HepG2 (cell line): ENCODE measurements around the gene ARHGAP45. TPM values are rescaled to one million over a fixed set of nuclear protein-coding genes. Genes with fewer than 3 reads are reported as not detected.

ENCODE experiments used
- ATAC-seq: fragments of 200-7000 bp; cut with Tn5 transposase; 3 replicates; pipeline ENCODE4 v1.9.1; 2020; ENCODE audit warnings: mild to moderate bottlenecking, moderate library complexity
- BruUV-seq: library from RNA; stranded (reverse); fragments of 400-500 nt; replicated peaks from 2 replicates; lab custom pipeline; 2021; lab: Mats Ljungman, UMichigan
- CTCF ChIA-PET: fragments of 300-600 bp; formaldehyde crosslinking; extraction: SDS; loops from one replicate; lab custom pipeline; 2021; ENCODE audit warnings: low total read pairs, inconsistent platforms, low intra/inter-chr PET ratio; lab: Yijun Ruan, JAX
- POLR2A ChIA-PET: fragments of 350-600 bp; sonication (Branson Sonifier 250); formaldehyde crosslinking; loops from one replicate; lab custom pipeline; 2020; ENCODE audit warnings: antibody characterized with exemption, inconsistent platforms; lab: Yijun Ruan, JAX
- DNase-seq: peaks from one replicate; pipeline ENCODE4 v3.0.0-alpha.2; 2015; ENCODE audit warnings: low spot score
- FAIRE-seq: peaks from 3 replicates; lab custom pipeline; 2011; peaks lifted over from hg19 to GRCh38; lab: Jason Lieb, UNC
- H2AFZ ChIP-seq: one replicate; pipeline ENCODE4 v1.6.1; 2011; ENCODE audit warnings: low read length, inconsistent platforms
- H3K27ac ChIP-seq: fragments of 300-600 bp; 3 replicates; pipeline ENCODE4 v1.8.0; 2011; ENCODE audit warnings: mixed run types, mild to moderate bottlenecking, mixed read lengths, low read length, inconsistent platforms; ENCODE audit not compliant: insufficient read depth; ENCODE audit errors: extremely low read length
- H3K27me3 ChIP-seq, 2 experiments: fragments of 200-600 bp in 1 of 2; 2 replicates in 1 of 2; 3 replicates in 1 of 2; pipeline versions ENCODE4 v1.6.0 to v1.8.0; 2011; ENCODE audit warnings: low read length in 2 of 2, mild to moderate bottlenecking in 2 of 2, moderate library complexity in 2 of 2, inconsistent platforms in 1 of 2; ENCODE audit not compliant: insufficient read depth in 2 of 2, control insufficient read depth in 1 of 2
- H3K36me3 ChIP-seq, 2 experiments: fragments of 200-600 bp in 1 of 2; replicated peaks in 1 of 2; 2 replicates in 1 of 2; 3 replicates in 1 of 2; pipeline versions ENCODE4 v1.5.1 to v1.8.0; 2011; ENCODE audit warnings: low read length in 2 of 2, inconsistent platforms in 1 of 2; ENCODE audit not compliant: insufficient read depth in 2 of 2, control insufficient read depth in 1 of 2
- H3K4me1 ChIP-seq: 2 replicates; pipeline ENCODE4 v1.5.1; 2012; ENCODE audit warnings: low read length, inconsistent platforms; ENCODE audit not compliant: insufficient read depth
- H3K4me2 ChIP-seq: 2 replicates; pipeline ENCODE4 v1.6.0; 2011; ENCODE audit warnings: low read depth, low read length, inconsistent platforms
- H3K4me3 ChIP-seq, 3 experiments: fragments of 200-600 bp in 1 of 3; sonication (generic), shearing (Covaris generic) in 1 of 3; replicated peaks in 1 of 3; 2 replicates each; pipeline ENCODE4 v1.5.1; 2011 to 2016; ENCODE audit warnings: low read length in 3 of 3, inconsistent platforms in 2 of 3, low read depth in 2 of 3, mild to moderate bottlenecking in 2 of 3, control low read depth in 1 of 3, mixed read lengths in 1 of 3; ENCODE audit not compliant: insufficient read depth in 1 of 3
- H3K79me2 ChIP-seq: one replicate; pipeline ENCODE4 v1.6.1; 2011; ENCODE audit warnings: low read length, inconsistent platforms; ENCODE audit not compliant: insufficient read depth
- H3K9ac ChIP-seq: 2 replicates; pipeline ENCODE4 v1.6.0; 2011; ENCODE audit warnings: mild to moderate bottlenecking, low read depth, low read length, inconsistent platforms; ENCODE audit not compliant: insufficient read depth
- H3K9me3 ChIP-seq: 2 replicates; pipeline ENCODE4 v1.5.1; 2012; ENCODE audit warnings: mild to moderate bottlenecking, low read length
- H4K20me1 ChIP-seq: 2 replicates; pipeline ENCODE4 v1.6.0; 2011; ENCODE audit warnings: inconsistent platforms, mild to moderate bottlenecking, low read length, moderate library complexity; ENCODE audit not compliant: insufficient read depth
- DRAP1 ChIP-seq: IDR thresholded peaks from 2 replicates; pipeline ENCODE4 v1.6.1; 2016; ENCODE audit warnings: missing genetic modification reagents, missing compliant biosample characterization
- NR2F6 ChIP-seq, 2 experiments: IDR thresholded peaks; 2 replicates each; pipeline ENCODE4 v1.6.1; 2016; ENCODE audit warnings: antibody characterized with exemption in 1 of 2, mild to moderate bottlenecking in 1 of 2
- RBFOX2 ChIP-seq: fragments of 200-400 bp; formaldehyde crosslinking; IDR thresholded peaks from 2 replicates; pipeline ENCODE4 v1.6.1; 2017; ENCODE audit warnings: low read depth, mild to moderate bottlenecking, low read length
- SMYD3 ChIP-seq: sonication (generic); formaldehyde crosslinking; IDR thresholded peaks from 2 replicates; pipeline ENCODE4 v1.8.1; 2023; ENCODE audit warnings: mild to moderate bottlenecking, missing genetic modification reagents
- ZNF276 ChIP-seq: sonication (generic); formaldehyde crosslinking; IDR thresholded peaks from 2 replicates; pipeline ENCODE4 v1.4.0; 2020; ENCODE audit warnings: mild to moderate bottlenecking, low read depth, missing genetic modification reagents
- ZNF614 ChIP-seq: IDR thresholded peaks from 2 replicates; pipeline ENCODE4 v1.6.1; 2018; ENCODE audit warnings: missing biosample characterization, missing genetic modification reagents, inconsistent platforms, borderline replicate concordance
- WGBS: methylation state at CpG from one replicate; pipeline ENCODE4 v1.1.6; 2017; ENCODE audit warnings: low lambda C conversion rate; 5-methylcytosine and 5-hydroxymethylcytosine counted together
- in situ Hi-C: cut with HindIII; loops from 2 replicates; pipeline ENCODE4 v1.10.0; 2017; ENCODE audit warnings: low pct_unique_long_range_greater_than_20kb; ENCODE audit not compliant: extremely low pct_ligation_motif_present
- intact Hi-C: fragments of 100-400 bp; cut with micrococcal nuclease; formaldehyde crosslinking; loops from one replicate; pipeline ENCODE4 v1.10.0; 2022; ENCODE audit not compliant: unreplicated experiment
- polyA plus RNA-seq, 8 experiments: library from polyadenylated mRNA; depleted of rRNA in 3 of 8; stranded (reverse) in 7 of 8; unstranded in 1 of 8; fragments of >200 nt; fragmentation: Illumina TruSeq in 4 of 8; extraction: Trizol in 4 of 8; gene quantifications; 2 replicates each; pipeline versions ENCODE4 v1.2.1 to v1.2.3, GENCODE V29; 2011 to 2016; ENCODE audit warnings: low read depth in 4 of 8, missing spikeins in 1 of 8, mixed read lengths in 1 of 8; ENCODE audit not compliant: insufficient read depth in 1 of 8
- total RNA-seq, 5 experiments: library from RNA; depleted of rRNA; stranded (reverse); fragments of >200 nt; fragmentation: Illumina TruSeq; extraction: Trizol; gene quantifications; 2 replicates each; pipeline ENCODE4 v1.2.3, GENCODE V29; 2016; ENCODE audit warnings: low read depth in 1 of 5

The ARHGAP45 gene
- total and polyA plus RNA-seq, 2 of the 13 experiments (the other 11 are each of a cell fraction or from before 2014, with no cell fraction given), result 0.84 to 32.0 TPM

- Histone ChIP-seq H3K9me3 (no peaks in the 10 kb centered on the region), H3K4me3 (no peak overlapping the region), H3K36me3 (peaks cover 12 to 37% of the 10 kb centered on the region in 2 experiments; a peak in 4 of 5 replicates), H2AFZ (no peak overlapping the region), H3K27me3 (no peaks in the 10 kb centered on the region; a peak in 1 of 5 replicates), H3K27ac (no peak overlapping the region), H3K79me2 (no peaks in the 10 kb centered on the region), H4K20me1 (no peaks in the 10 kb centered on the region), H3K4me2 (no peak overlapping the region), H3K4me1 (peaks cover 21% of the 10 kb centered on the region), H3K9ac (no peak overlapping the region)
- DNase-seq (no peak), ATAC-seq (no peak), FAIRE-seq (no peak)
- BruUV-seq, result no TSS peak
- POLR2A ChIA-PET, result no interaction called here
- intact Hi-C loops (loop anchor here (10.0 kb wide), 1 partner anchor 50 kb away; the partner anchor contains the start of gene GPX4), in situ Hi-C loops (no loop called here)
- CTCF ChIA-PET, result no interaction called here
- WGBS, result 94% methylated on average over 10 of the region's 14 CpGs
- peak; percentile 21; the same call in 1 of the 2 replicates for TF ChIP-seq RBFOX2
- no peak for TF ChIP-seq DRAP1 (CRISPR knock-in tag)
These were observed 11.9 kb upstream of the ARHGAP45 start for GRCh38 chr19:1055028-1055425.

- H3K36me3 ChIP-seq, result peaks cover 12 to 37% of the 10 kb centered on the region in 2 experiments; a peak in 4 of 5 replicates
- no peak overlapping the region for H3K4me2 ChIP-seq
- in situ Hi-C loops, result no loop called here
- ATAC-seq, result no peak
- BruUV-seq, result no TSS peak
- ChIA-PET POLR2A (no interaction called here), CTCF (no interaction called here)
- no peak overlapping the region for H3K4me3 ChIP-seq
- FAIRE-seq, result no peak
- intact Hi-C loops, result loop anchor here (10.0 kb wide), 1 partner anchor 49 kb away; the partner anchor contains the start of gene GPX4
- DNase-seq, result no peak
- no peaks in the 10 kb centered on the region for H3K9me3 ChIP-seq
- TF ChIP-seq ZNF276 (CRISPR knock-in tag) (no peak), NR2F6 (IDR thresholded peaks at IDR 0.05) (peak; percentile 28; the same call in 1 of the 2 replicates), NR2F6 (CRISPR knock-in tag; IDR thresholded peaks at IDR 0.05) (no peak), RBFOX2 (0 out of 2 replicates have a peak, but pooled peaks have one; percentile 6), ZNF614 (CRISPR knock-in tag) (no peak), SMYD3 (CRISPR knock-in tag) (no peak)
- no peaks in the 10 kb centered on the region for H4K20me1 ChIP-seq
- WGBS, result 92% methylated on average over 12 of the region's 20 CpGs
- no peaks in the 10 kb centered on the region for H3K79me2 ChIP-seq
- H3K27ac ChIP-seq, result no peak overlapping the region
- H3K27me3 ChIP-seq, result no peaks in the 10 kb centered on the region; a peak in 1 of 5 replicates
- H3K9ac ChIP-seq, result no peak overlapping the region
- no peak overlapping the region for H2AFZ ChIP-seq
- H3K4me1 ChIP-seq, result peaks cover 11% of the 10 kb centered on the region
These were observed 10.9 kb upstream of the ARHGAP45 start for GRCh38 chr19:1055886-1056620.
